Endothelial cell (in vitro differentiated cells): ENCODE measurements around the gene CRYGN. TPM values are rescaled to one million over a fixed set of nuclear protein-coding genes. Genes with fewer than 3 reads are reported as not detected.

ENCODE experiments used
- DNase-seq: peaks from one replicate; pipeline ENCODE4 v3.0.0; 2021; ENCODE audit warnings: low spot score
- H3K27ac Mint-ChIP-seq: one replicate; pipeline ENCODE4 v1.8.0; 2021; ENCODE audit warnings: mixed read lengths, inconsistent platforms; ENCODE audit not compliant: unreplicated experiment
- H3K27me3 Mint-ChIP-seq: one replicate; pipeline ENCODE4 v1.8.0; 2021; ENCODE audit warnings: mild to moderate bottlenecking, moderate library complexity, mixed read lengths, inconsistent platforms; ENCODE audit not compliant: unreplicated experiment
- H3K36me3 Mint-ChIP-seq: one replicate; pipeline ENCODE4 v1.8.0; 2021; ENCODE audit warnings: mild to moderate bottlenecking, low read depth, mixed read lengths, inconsistent platforms; ENCODE audit not compliant: unreplicated experiment
- H3K4me1 Mint-ChIP-seq: one replicate; pipeline ENCODE4 v1.8.0; 2021; ENCODE audit warnings: mild to moderate bottlenecking, mixed read lengths, inconsistent platforms; ENCODE audit not compliant: unreplicated experiment
- H3K4me3 Mint-ChIP-seq: one replicate; pipeline ENCODE4 v1.8.0; 2021; ENCODE audit warnings: mild to moderate bottlenecking, mixed read lengths, inconsistent platforms; ENCODE audit not compliant: unreplicated experiment
- H3K9me3 Mint-ChIP-seq: one replicate; pipeline ENCODE4 v1.8.0; 2021; ENCODE audit warnings: mixed read lengths, inconsistent platforms; ENCODE audit not compliant: unreplicated experiment
- total RNA-seq: library from RNA; stranded (reverse); fragmentation: NEBNext Ultra II Directional; extraction: Animal tissue kit (Norgen Biotek cat#: 25700); gene quantifications from one replicate; pipeline ENCODE4 v1.2.1, GENCODE V29; 2021; ENCODE audit not compliant: unreplicated experiment
- TF ChIP-seq, protein P1 (sequence below): fragments of 200-600 bp; sonication (generic); IDR thresholded peaks from one replicate; pipeline ENCODE4 v1.5.0; 2021; ENCODE audit warnings: antibody characterized with exemption; ENCODE audit not compliant: unreplicated experiment

CRYGN gene
- total RNA-seq, 1 donor from 2014 or later = not detected

DNA sequence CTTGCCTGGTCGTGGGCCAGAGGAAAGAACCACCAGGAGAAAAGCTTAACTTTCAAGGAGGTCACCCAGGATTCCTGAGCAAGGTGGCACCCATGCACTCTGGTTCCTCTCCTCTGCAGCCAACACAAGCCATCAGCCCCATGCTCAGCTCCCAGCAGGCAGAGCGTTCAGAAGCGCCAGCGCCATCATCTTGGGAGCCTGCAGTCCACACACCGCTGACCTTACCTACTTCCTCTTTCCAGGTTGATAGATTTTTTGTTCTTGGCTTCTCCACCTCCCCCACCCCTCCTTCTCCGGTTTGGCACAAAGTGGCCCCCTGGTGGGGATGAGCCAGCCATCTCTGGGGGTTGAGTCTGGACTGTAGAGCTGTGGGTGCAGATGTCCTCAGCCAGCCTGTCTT, 28.4 kb downstream of the CRYGN start:
- peaks cover 11% of the 10 kb centered on the region for H3K4me1 Mint-ChIP-seq
- H3K36me3 Mint-ChIP-seq = peaks cover 7% of the 10 kb centered on the region
- peak overlapping the region; percentile 89 for H3K4me3 Mint-ChIP-seq
- TF ChIP-seq, protein P1, sequence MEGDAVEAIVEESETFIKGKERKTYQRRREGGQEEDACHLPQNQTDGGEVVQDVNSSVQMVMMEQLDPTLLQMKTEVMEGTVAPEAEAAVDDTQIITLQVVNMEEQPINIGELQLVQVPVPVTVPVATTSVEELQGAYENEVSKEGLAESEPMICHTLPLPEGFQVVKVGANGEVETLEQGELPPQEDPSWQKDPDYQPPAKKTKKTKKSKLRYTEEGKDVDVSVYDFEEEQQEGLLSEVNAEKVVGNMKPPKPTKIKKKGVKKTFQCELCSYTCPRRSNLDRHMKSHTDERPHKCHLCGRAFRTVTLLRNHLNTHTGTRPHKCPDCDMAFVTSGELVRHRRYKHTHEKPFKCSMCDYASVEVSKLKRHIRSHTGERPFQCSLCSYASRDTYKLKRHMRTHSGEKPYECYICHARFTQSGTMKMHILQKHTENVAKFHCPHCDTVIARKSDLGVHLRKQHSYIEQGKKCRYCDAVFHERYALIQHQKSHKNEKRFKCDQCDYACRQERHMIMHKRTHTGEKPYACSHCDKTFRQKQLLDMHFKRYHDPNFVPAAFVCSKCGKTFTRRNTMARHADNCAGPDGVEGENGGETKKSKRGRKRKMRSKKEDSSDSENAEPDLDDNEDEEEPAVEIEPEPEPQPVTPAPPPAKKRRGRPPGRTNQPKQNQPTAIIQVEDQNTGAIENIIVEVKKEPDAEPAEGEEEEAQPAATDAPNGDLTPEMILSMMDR = no peak
- H3K27ac Mint-ChIP-seq = no peak overlapping the region
- H3K27me3 Mint-ChIP-seq = peaks cover 25% of the 10 kb centered on the region
- no peaks in the 10 kb centered on the region for H3K9me3 Mint-ChIP-seq
- no peak for DNase-seq

DNA sequence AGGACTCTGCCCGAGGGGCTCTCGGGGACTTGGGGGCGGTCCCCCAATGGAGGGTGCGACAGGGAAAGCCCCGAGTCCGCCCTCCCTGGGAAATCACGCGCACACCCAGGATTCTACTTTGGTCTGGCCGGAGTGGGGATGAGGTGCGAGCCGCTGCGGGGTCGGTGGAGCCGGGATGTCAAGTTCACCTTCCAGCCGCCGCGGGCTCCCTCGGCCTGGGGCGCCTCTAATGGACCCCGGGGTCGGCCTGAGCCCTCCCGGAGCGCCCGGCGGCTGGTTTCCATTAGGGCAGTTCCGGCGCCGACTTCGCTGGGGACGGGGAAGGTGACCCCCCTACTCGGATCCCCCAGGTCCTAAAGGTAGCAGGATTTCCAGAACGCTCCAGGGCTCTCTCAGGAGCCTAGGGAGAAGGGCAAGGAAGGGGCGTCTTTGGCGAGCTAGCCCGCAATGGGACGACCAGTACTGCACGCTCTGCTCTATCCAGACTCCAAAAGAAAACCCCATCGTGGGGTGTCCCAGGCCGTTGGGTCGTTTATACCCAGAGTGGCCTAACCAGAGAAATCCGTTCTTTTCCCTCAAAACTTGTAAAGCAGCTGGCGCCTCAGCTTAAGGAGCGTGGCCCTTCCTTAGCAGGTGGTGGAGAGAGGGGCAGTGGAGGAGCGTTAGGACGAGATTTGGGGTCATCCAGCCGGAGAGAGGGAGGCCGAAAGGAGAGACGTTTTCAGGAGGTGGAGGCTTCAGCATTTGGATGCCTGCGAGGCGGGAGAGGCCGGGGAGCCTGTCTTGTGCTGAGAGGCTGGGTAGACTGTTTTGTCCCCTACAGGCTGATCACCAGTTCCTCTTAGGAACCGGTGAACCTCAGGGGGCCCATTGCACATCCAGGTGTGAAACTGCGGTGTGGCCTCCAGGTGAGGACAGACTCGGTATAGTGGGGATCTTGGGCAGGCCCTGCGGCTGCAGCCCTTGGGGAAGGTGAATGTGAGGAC, 29.2 kb downstream of the CRYGN start:
- Mint-ChIP-seq H3K4me3 (peak overlapping the region; percentile 89), H3K36me3 (peaks cover 7% of the 10 kb centered on the region), H3K9me3 (no peaks in the 10 kb centered on the region), H3K27ac (peak overlapping the region; percentile 48), H3K4me1 (peaks cover 12% of the 10 kb centered on the region), H3K27me3 (peaks cover 25% of the 10 kb centered on the region)
- DNase-seq = peak; percentile 55
- TF ChIP-seq, protein P1 = no peak

DNA sequence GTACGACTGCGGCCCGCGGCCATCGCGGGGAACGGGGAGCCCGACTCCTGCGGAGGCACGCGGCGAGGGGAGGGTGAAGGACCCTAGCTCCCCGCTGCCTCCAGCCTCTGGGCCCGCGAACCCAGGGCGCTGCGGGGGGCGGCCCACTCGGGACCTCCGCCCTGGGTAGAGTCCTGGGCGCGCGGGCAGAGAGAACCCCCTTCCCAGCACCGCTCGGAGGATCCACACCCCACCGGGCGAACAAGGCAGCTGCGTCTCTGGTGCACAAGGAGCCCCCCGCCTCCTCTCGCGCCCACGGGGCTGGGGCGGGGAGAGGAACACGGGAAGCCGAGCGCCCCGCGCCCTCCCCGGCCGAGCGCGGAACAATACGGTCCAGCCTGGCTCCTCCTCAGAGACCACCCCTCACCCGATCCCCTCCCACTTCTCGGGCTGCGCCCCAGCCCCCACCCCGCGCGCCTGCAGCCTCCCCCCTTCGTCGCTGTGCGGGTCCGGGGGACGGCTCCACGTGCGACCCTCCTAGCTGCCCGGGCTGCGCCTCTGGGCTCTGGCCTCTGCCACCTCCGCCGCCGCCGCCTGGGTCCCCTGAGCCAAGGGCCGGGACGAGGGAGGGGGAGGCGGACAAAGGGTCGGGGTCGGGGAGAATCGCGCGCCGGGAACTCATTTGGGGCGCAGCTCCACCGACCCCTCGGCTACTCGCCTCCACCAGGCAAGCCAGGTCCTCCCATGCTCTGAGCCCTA, 30.1 kb downstream of the CRYGN start, which contains the start of gene WDR86:
Gene WDR86, minus strand, starts transcription at position 372 of the 738 bp plus-strand sequence. CDS start 449 bp downstream, outside the sequence.
- peak; percentile 71 for DNase-seq
- peak within 1 kb of the TSS; percentile 97 for H3K27ac Mint-ChIP-seq
- TF ChIP-seq, protein P1 = no peak
- peaks cover 7% of the 10 kb centered on the region for H3K36me3 Mint-ChIP-seq
- peaks cover 20% of the 10 kb centered on the region for H3K4me1 Mint-ChIP-seq
- no peaks in the 10 kb centered on the region for H3K9me3 Mint-ChIP-seq
- peaks cover 25% of the 10 kb centered on the region for H3K27me3 Mint-ChIP-seq
- H3K4me3 Mint-ChIP-seq = peak within 1 kb of the TSS; percentile 95

DNA sequence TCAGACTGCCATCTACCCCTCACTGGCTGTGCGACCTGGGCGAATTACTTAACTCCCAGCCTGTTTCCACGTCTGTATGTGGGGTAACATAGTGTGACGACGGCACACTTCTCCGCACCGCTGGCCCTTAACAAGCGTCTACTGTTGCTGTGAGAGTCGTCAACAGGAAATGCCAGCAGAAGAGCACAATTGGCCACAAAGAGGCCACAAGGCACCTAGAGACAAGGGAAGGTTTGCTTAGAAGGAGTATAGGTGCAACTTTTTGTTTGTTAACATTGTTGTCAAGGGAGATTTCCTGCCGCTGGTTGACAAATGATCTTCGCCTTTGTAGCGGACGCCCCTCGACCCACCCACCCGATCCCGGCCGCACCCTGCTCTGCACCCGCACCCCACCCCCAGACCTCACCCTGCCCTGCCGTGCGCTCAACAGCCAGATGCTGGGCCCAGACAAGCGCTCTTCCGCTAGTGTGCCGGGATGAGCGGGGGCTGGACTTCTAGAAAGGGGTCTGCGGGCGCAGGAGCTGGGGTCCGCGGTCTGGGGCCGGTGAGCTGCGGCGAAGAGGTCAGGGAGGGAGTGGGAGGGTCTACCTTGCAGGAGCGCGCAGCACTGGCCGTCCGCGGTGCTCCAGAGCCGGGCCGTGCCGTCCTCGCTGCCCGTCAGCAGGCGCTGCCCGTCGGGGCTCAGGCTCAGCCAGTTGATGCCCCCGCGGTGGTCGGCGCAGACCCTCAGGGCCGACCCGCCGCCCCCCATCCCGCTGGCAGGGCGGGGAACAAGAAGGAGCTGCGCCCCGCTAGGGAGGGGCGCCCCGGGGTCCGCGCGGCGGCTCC, 30.9 kb downstream of the CRYGN start:
- peak; percentile 48 for DNase-seq
- Mint-ChIP-seq H3K4me1 (peaks cover 22% of the 10 kb centered on the region), H3K9me3 (no peaks in the 10 kb centered on the region), H3K4me3 (peak overlapping the region; percentile 95), H3K27me3 (peaks cover 25% of the 10 kb centered on the region), H3K36me3 (peaks cover 7% of the 10 kb centered on the region), H3K27ac (peak overlapping the region; percentile 97)
- TF ChIP-seq, protein P1 = no peak
